HepG2 (cell line): ENCODE results near the gene CLIC5. TPM values are rescaled to one million over a fixed set of nuclear protein-coding genes. Genes with fewer than 3 reads are reported as not detected.

Experiments
- ATAC-seq: fragments of 200-7000 bp; cut with Tn5 transposase; 3 replicates; pipeline ENCODE4 v1.9.1; 2020; ENCODE audit warnings: mild to moderate bottlenecking, moderate library complexity
- BruUV-seq: library from RNA; stranded (reverse); fragments of 400-500 nt; replicated peaks from 2 replicates; lab custom pipeline; 2021; lab: Mats Ljungman, UMichigan
- CTCF ChIA-PET: fragments of 300-600 bp; formaldehyde crosslinking; extraction: SDS; loops from one replicate; lab custom pipeline; 2021; ENCODE audit warnings: low total read pairs, inconsistent platforms, low intra/inter-chr PET ratio; lab: Yijun Ruan, JAX
- POLR2A ChIA-PET: fragments of 350-600 bp; sonication (Branson Sonifier 250); formaldehyde crosslinking; loops from one replicate; lab custom pipeline; 2020; ENCODE audit warnings: antibody characterized with exemption, inconsistent platforms; lab: Yijun Ruan, JAX
- DNase-seq: peaks from one replicate; pipeline ENCODE4 v3.0.0-alpha.2; 2015; ENCODE audit warnings: low spot score
- FAIRE-seq: peaks from 3 replicates; lab custom pipeline; 2011; peaks lifted over from hg19 to GRCh38; lab: Jason Lieb, UNC
- H2AFZ ChIP-seq: one replicate; pipeline ENCODE4 v1.6.1; 2011; ENCODE audit warnings: low read length, inconsistent platforms
- H3K27ac ChIP-seq: fragments of 300-600 bp; 3 replicates; pipeline ENCODE4 v1.8.0; 2011; ENCODE audit warnings: mixed run types, mild to moderate bottlenecking, mixed read lengths, low read length, inconsistent platforms; ENCODE audit not compliant: insufficient read depth; ENCODE audit errors: extremely low read length
- H3K27me3 ChIP-seq, 2 experiments: fragments of 200-600 bp in 1 of 2; 2 replicates in 1 of 2; 3 replicates in 1 of 2; pipeline versions ENCODE4 v1.6.0 to v1.8.0; 2011; ENCODE audit warnings: low read length in 2 of 2, mild to moderate bottlenecking in 2 of 2, moderate library complexity in 2 of 2, inconsistent platforms in 1 of 2; ENCODE audit not compliant: insufficient read depth in 2 of 2, control insufficient read depth in 1 of 2
- H3K36me3 ChIP-seq, 2 experiments: fragments of 200-600 bp in 1 of 2; replicated peaks in 1 of 2; 2 replicates in 1 of 2; 3 replicates in 1 of 2; pipeline versions ENCODE4 v1.5.1 to v1.8.0; 2011; ENCODE audit warnings: low read length in 2 of 2, inconsistent platforms in 1 of 2; ENCODE audit not compliant: insufficient read depth in 2 of 2, control insufficient read depth in 1 of 2
- H3K4me1 ChIP-seq: 2 replicates; pipeline ENCODE4 v1.5.1; 2012; ENCODE audit warnings: low read length, inconsistent platforms; ENCODE audit not compliant: insufficient read depth
- H3K4me2 ChIP-seq: 2 replicates; pipeline ENCODE4 v1.6.0; 2011; ENCODE audit warnings: low read depth, low read length, inconsistent platforms
- H3K4me3 ChIP-seq, 3 experiments: fragments of 200-600 bp in 1 of 3; sonication (generic), shearing (Covaris generic) in 1 of 3; replicated peaks in 1 of 3; 2 replicates each; pipeline ENCODE4 v1.5.1; 2011 to 2016; ENCODE audit warnings: low read length in 3 of 3, inconsistent platforms in 2 of 3, low read depth in 2 of 3, mild to moderate bottlenecking in 2 of 3, control low read depth in 1 of 3, mixed read lengths in 1 of 3; ENCODE audit not compliant: insufficient read depth in 1 of 3
- H3K79me2 ChIP-seq: one replicate; pipeline ENCODE4 v1.6.1; 2011; ENCODE audit warnings: low read length, inconsistent platforms; ENCODE audit not compliant: insufficient read depth
- H3K9ac ChIP-seq: 2 replicates; pipeline ENCODE4 v1.6.0; 2011; ENCODE audit warnings: mild to moderate bottlenecking, low read depth, low read length, inconsistent platforms; ENCODE audit not compliant: insufficient read depth
- H3K9me3 ChIP-seq: 2 replicates; pipeline ENCODE4 v1.5.1; 2012; ENCODE audit warnings: mild to moderate bottlenecking, low read length
- H4K20me1 ChIP-seq: 2 replicates; pipeline ENCODE4 v1.6.0; 2011; ENCODE audit warnings: inconsistent platforms, mild to moderate bottlenecking, low read length, moderate library complexity; ENCODE audit not compliant: insufficient read depth
- KAT2B ChIP-seq: fragments of 150-350 bp; IDR thresholded peaks from 2 replicates; pipeline ENCODE4 v1.6.1; 2014; ENCODE audit warnings: low read depth, low read length, borderline replicate concordance
- ZBTB20 ChIP-seq: sonication (generic); formaldehyde crosslinking; IDR thresholded peaks from 2 replicates; pipeline ENCODE4 v1.8.1; 2023; ENCODE audit warnings: missing genetic modification reagents, low read depth, mild to moderate bottlenecking, borderline replicate concordance
- ZNF646 ChIP-seq: sonication (generic); formaldehyde crosslinking; IDR thresholded peaks from 2 replicates; pipeline ENCODE4 v1.9.0; 2021; ENCODE audit warnings: mild to moderate bottlenecking, missing genetic modification reagents
- ZNF784 ChIP-seq: sonication (generic); formaldehyde crosslinking; IDR thresholded peaks from 2 replicates; pipeline ENCODE4 v1.5.1; 2020; ENCODE audit warnings: missing genetic modification reagents, mild to moderate bottlenecking, borderline replicate concordance
- WGBS: methylation state at CpG from one replicate; pipeline ENCODE4 v1.1.6; 2017; ENCODE audit warnings: low lambda C conversion rate; 5-methylcytosine and 5-hydroxymethylcytosine counted together
- in situ Hi-C: cut with HindIII; loops from 2 replicates; pipeline ENCODE4 v1.10.0; 2017; ENCODE audit warnings: low pct_unique_long_range_greater_than_20kb; ENCODE audit not compliant: extremely low pct_ligation_motif_present
- intact Hi-C: fragments of 100-400 bp; cut with micrococcal nuclease; formaldehyde crosslinking; loops from one replicate; pipeline ENCODE4 v1.10.0; 2022; ENCODE audit not compliant: unreplicated experiment
- polyA plus RNA-seq, 8 experiments: library from polyadenylated mRNA; depleted of rRNA in 3 of 8; stranded (reverse) in 7 of 8; unstranded in 1 of 8; fragments of >200 nt; fragmentation: Illumina TruSeq in 4 of 8; extraction: Trizol in 4 of 8; gene quantifications; 2 replicates each; pipeline versions ENCODE4 v1.2.1 to v1.2.3, GENCODE V29; 2011 to 2016; ENCODE audit warnings: low read depth in 4 of 8, missing spikeins in 1 of 8, mixed read lengths in 1 of 8; ENCODE audit not compliant: insufficient read depth in 1 of 8
- total RNA-seq, 5 experiments: library from RNA; depleted of rRNA; stranded (reverse); fragments of >200 nt; fragmentation: Illumina TruSeq; extraction: Trizol; gene quantifications; 2 replicates each; pipeline ENCODE4 v1.2.3, GENCODE V29; 2016; ENCODE audit warnings: low read depth in 1 of 5
- TF ChIP-seq, protein P1 (sequence below): IDR thresholded peaks from 2 replicates; pipeline ENCODE4 v1.6.1; 2018; ENCODE audit warnings: missing genetic modification reagents, mild to moderate bottlenecking, missing compliant biosample characterization

The CLIC5 gene
- total and polyA plus RNA-seq, 2 of the 13 experiments (the other 11 are each of a cell fraction or from before 2014, with no cell fraction given): not detected

- H3K36me3 ChIP-seq: no peaks in the 10 kb centered on the region
- CTCF ChIA-PET: no interaction called here
- TF ChIP-seq ZNF784: no peak
- no peak for TF ChIP-seq KAT2B
- no peak for TF ChIP-seq ZNF646
- TF ChIP-seq, protein P1, sequence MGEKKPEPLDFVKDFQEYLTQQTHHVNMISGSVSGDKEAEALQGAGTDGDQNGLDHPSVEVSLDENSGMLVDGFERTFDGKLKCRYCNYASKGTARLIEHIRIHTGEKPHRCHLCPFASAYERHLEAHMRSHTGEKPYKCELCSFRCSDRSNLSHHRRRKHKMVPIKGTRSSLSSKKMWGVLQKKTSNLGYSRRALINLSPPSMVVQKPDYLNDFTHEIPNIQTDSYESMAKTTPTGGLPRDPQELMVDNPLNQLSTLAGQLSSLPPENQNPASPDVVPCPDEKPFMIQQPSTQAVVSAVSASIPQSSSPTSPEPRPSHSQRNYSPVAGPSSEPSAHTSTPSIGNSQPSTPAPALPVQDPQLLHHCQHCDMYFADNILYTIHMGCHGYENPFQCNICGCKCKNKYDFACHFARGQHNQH (CRISPR knock-in tag): no peak
- no peak for TF ChIP-seq ZBTB20 (CRISPR knock-in tag)
- TF ChIP-seq, all 625 proteins: peak for 0
- no peak overlapping the region for H3K9ac ChIP-seq
- BruUV-seq: no TSS peak
- intact Hi-C loops (no loop called here), in situ Hi-C loops (no loop called here)
- ATAC-seq: no peak
- H2AFZ ChIP-seq: no peak overlapping the region
- DNase-seq: no peak
- no peak for FAIRE-seq
- H3K4me3 ChIP-seq: no peak overlapping the region
- WGBS: 25% methylated on average over 7 of the region's 7 CpGs
- H3K4me1 ChIP-seq: no peaks in the 10 kb centered on the region
- POLR2A ChIA-PET: no interaction called here
- H3K27me3 ChIP-seq: 0 out of 5 replicates have a peak, but pooled peaks cover 0 to 11% of the 10 kb centered on the region in 2 experiments
- H4K20me1 ChIP-seq: no peaks in the 10 kb centered on the region
- no peak overlapping the region for H3K27ac ChIP-seq
- no peaks in the 10 kb centered on the region for H3K79me2 ChIP-seq
- H3K4me2 ChIP-seq: no peak overlapping the region
- no peaks in the 10 kb centered on the region for H3K9me3 ChIP-seq
These were observed 59.0 kb downstream of the CLIC5 start for GRCh38 chr6:45956663-45957062.
